ENCODE measurements around the gene ERO1A. TPM values are rescaled to one million over a fixed set of nuclear protein-coding genes. Genes with fewer than 3 reads are reported as not detected.
A peak's percentile ranks its signal among the peaks of the same experiment; 100 is the strongest.

The ERO1A gene
- total and polyA plus RNA-seq, 2 donors (not counting 1 experiment from before 2014, with no cell fraction given): 12.2 to 29.7 TPM

DNA sequence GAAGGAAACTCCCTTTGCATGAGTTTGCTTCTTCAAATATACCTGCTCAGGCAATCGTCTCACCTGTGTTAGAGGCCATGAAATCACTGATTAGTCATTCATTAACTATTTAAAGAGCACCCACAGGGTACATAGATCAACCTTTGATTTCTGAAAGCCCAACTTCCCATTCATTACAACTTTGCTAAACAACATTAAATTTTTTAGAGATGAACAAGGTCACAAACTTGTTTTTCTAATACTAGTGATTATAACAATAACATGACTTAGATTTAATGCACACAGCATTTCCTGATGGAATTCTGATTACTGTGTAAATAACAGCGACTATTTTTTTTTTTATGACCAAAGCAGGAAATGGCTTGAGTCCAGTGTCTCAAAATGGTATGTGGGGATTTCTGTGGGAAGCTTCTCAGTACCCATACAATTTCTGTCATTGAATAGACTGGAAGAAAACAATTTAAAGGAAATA lies 5.4 kb upstream of the ERO1A start:
- Histone ChIP-seq H3K4me2 (replicated peaks; ENCODE audit: low read depth, low read length, poor library complexity, severe bottlenecking) (no peak overlapping the region), H2AFZ (ENCODE audit: insufficient read depth, low read depth, low read length, poor library complexity, severe bottlenecking) (no peak overlapping the region), H3K36me3 (replicated peaks in 1 of 2; ENCODE audit: control extremely low read depth in 1 of 2, control insufficient read depth in 1 of 2, extremely low read depth in 1 of 2, insufficient read depth in 2 of 2, low read length in 1 of 2) (no peaks in the 10 kb centered on the region), H3K4me3 (ENCODE audit: control extremely low read depth in 1 of 5, extremely low read depth in 1 of 5, insufficient read depth in 1 of 5, low read depth in 2 of 5, low read length in 4 of 5) (no peak overlapping the region), H3K9me3 (ENCODE audit: control extremely low read depth in 1 of 3, control insufficient read depth in 2 of 3, insufficient read depth in 1 of 3, low read length in 2 of 3) (no peaks in the 10 kb centered on the region), H3K4me1 (ENCODE audit: control insufficient read depth in 2 of 2, insufficient read depth in 2 of 2, low read length in 2 of 2) (peaks cover 0 to 3% of the 10 kb centered on the region in 2 donors), H4K20me1 (ENCODE audit: control insufficient read depth, insufficient read depth, low read length, poor library complexity, severe bottlenecking) (no peaks in the 10 kb centered on the region), H3K79me2 (ENCODE audit: control insufficient read depth, insufficient read depth, low read length) (peaks cover 5% of the 10 kb centered on the region), H3K27ac (ENCODE audit: low read length in 2 of 2) (no peak overlapping the region), H3K27me3 (replicated peaks in 1 of 4; ENCODE audit: control extremely low read depth in 1 of 4, control insufficient read depth in 3 of 4, insufficient read depth in 4 of 4, low read length in 3 of 4) (no peaks in the 10 kb centered on the region), H3K9ac (ENCODE audit: low read length) (no peak overlapping the region)
- Mint-ChIP-seq H3K9me3 (ENCODE audit: insufficient read depth) (no peaks in the 10 kb centered on the region), H3K27me3 (no peaks in the 10 kb centered on the region), H3K27ac (no peak overlapping the region), H3K4me3 (no peak overlapping the region), H3K4me1 (peaks cover 2% of the 10 kb centered on the region)
- 53% methylated on average over 2 of the region's 2 CpGs for WGBS (ENCODE audit: insufficient coverage)
- CTCF ChIA-PET: no interaction called here
- TF ChIP-seq EZH2 (IDR thresholded peaks at IDR 0.05; ENCODE audit: borderline replicate concordance, insufficient read depth, low read depth, low read length, poor library complexity, severe bottlenecking): no peak
- TF ChIP-seq, protein P1, sequence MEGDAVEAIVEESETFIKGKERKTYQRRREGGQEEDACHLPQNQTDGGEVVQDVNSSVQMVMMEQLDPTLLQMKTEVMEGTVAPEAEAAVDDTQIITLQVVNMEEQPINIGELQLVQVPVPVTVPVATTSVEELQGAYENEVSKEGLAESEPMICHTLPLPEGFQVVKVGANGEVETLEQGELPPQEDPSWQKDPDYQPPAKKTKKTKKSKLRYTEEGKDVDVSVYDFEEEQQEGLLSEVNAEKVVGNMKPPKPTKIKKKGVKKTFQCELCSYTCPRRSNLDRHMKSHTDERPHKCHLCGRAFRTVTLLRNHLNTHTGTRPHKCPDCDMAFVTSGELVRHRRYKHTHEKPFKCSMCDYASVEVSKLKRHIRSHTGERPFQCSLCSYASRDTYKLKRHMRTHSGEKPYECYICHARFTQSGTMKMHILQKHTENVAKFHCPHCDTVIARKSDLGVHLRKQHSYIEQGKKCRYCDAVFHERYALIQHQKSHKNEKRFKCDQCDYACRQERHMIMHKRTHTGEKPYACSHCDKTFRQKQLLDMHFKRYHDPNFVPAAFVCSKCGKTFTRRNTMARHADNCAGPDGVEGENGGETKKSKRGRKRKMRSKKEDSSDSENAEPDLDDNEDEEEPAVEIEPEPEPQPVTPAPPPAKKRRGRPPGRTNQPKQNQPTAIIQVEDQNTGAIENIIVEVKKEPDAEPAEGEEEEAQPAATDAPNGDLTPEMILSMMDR (IDR thresholded peaks at IDR 0.05): no peak
- ATAC-seq (ENCODE audit: low read depth): no peak
- intact Hi-C loops (cut with micrococcal nuclease): loop anchor here (10.0 kb wide), 2 partner anchors 856 to 1694 kb away; partner anchors contain the start of gene CDKN3
- POLR2A ChIA-PET: no interaction called here
- no peak for DNase-seq

DNA sequence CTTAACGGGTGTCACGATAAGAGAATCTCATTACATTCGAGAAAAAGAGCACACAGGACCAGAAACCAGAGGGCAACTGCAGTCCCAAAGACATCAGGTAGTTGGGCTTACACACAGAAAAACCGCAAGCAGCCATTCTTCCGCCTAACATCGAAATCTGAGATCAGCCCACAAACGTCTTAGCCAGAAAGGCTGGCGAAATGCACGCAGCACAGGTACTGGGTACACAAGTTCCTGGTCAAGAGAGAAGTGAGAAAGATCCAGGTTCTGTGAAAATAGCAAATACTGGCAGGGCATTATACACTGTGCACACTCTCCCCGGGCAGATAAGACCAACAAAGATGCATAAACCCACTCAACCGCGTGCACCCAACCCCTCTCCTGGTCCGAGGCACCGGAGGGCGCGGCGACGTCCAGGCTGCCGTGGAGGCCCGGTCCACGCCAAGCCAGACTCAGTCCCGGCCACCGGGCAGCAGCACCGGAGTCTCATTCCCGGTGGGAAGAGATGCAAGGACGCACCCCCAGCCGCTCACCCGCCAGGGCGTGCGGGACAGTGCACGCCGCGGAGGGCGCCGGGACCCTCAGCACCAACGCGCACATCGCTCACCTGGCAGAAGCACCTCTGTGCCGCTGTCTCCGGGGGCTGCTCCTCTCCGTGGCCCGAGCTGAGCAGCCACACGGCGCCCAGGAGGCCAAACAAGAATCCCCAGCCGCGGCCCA lies 437 bp downstream of the ERO1A start:
- H2AFZ ChIP-seq (ENCODE audit: insufficient read depth, low read depth, low read length, poor library complexity, severe bottlenecking): peak overlapping the region; percentile 91
- CTCF ChIA-PET: interaction anchor here (1.0 kb wide), 1 partner anchor 142 kb away, joined by 3 read pairs; the partner anchor contains the start of genes GPR137C and TXNDC16

More for the DNA sequence above, 437 bp downstream of the ERO1A start:
- Mint-ChIP-seq H3K9me3 (ENCODE audit: insufficient read depth) (no peaks in the 10 kb centered on the region), H3K27ac (peak overlapping the region; percentile 92), H3K4me3 (peak overlapping the region; percentile 96), H3K27me3 (no peaks in the 10 kb centered on the region), H3K4me1 (peaks cover 30% of the 10 kb centered on the region)
- POLR2A ChIA-PET: interaction anchor here (0.9 to 1.3 kb wide), 3 partner anchors 96 to 458 kb away, joined by 3 read pairs; partner anchors contain the start of genes DDHD1 and TXNDC16
- H3K36me3 ChIP-seq (replicated peaks in 1 of 2; ENCODE audit: control extremely low read depth in 1 of 2, control insufficient read depth in 1 of 2, extremely low read depth in 1 of 2, insufficient read depth in 2 of 2, low read length in 1 of 2): no peaks in the 10 kb centered on the region
- no peaks in the 10 kb centered on the region for H3K27me3 ChIP-seq (replicated peaks in 1 of 4; ENCODE audit: control extremely low read depth in 1 of 4, control insufficient read depth in 3 of 4, insufficient read depth in 4 of 4, low read length in 3 of 4)
- H3K4me3 ChIP-seq (ENCODE audit: control extremely low read depth in 1 of 5, extremely low read depth in 1 of 5, insufficient read depth in 1 of 5, low read depth in 2 of 5, low read length in 4 of 5): peak overlapping the region; percentile 86 to 94 (median 89)
- under 1% methylated on average over 46 of the region's 46 CpGs for WGBS (ENCODE audit: insufficient coverage)
- H3K9me3 ChIP-seq (ENCODE audit: control extremely low read depth in 1 of 3, control insufficient read depth in 2 of 3, insufficient read depth in 1 of 3, low read length in 2 of 3): no peaks in the 10 kb centered on the region
- TF ChIP-seq, protein P1 (IDR thresholded peaks at IDR 0.05): no peak
- no peak for TF ChIP-seq EZH2 (IDR thresholded peaks at IDR 0.05; ENCODE audit: borderline replicate concordance, insufficient read depth, low read depth, low read length, poor library complexity, severe bottlenecking)
- peak; percentile 77 for DNase-seq
- peaks cover 49% of the 10 kb centered on the region for H3K79me2 ChIP-seq (ENCODE audit: control insufficient read depth, insufficient read depth, low read length)
- peak overlapping the region; percentile 70 to 87 for H3K27ac ChIP-seq (ENCODE audit: low read length in 2 of 2)
- peaks cover 5 to 7% of the 10 kb centered on the region in 2 donors for H3K4me1 ChIP-seq (ENCODE audit: control insufficient read depth in 2 of 2, insufficient read depth in 2 of 2, low read length in 2 of 2)
- intact Hi-C loops (cut with micrococcal nuclease): loop anchor here (1.0 to 10.0 kb wide), 4 partner anchors 12 to 1600 kb away; partner anchors contain the start of genes GPR137C, PSMC6, STYX and TRIM9
- H3K4me2 ChIP-seq (replicated peaks; ENCODE audit: low read depth, low read length, poor library complexity, severe bottlenecking): peak overlapping the region; percentile 89
- peak; percentile 39 for ATAC-seq (ENCODE audit: low read depth)
- H3K9ac ChIP-seq (ENCODE audit: low read length): peak overlapping the region; percentile 83
- H4K20me1 ChIP-seq (ENCODE audit: control insufficient read depth, insufficient read depth, low read length, poor library complexity, severe bottlenecking): no peaks in the 10 kb centered on the region

All from B cell (primary cell).